NCI-H1092 (cell line): ENCODE results near the gene NOTCH4.
"Not testable (repeated sequence)": the region's sequence is repeated elsewhere in the genome, so short reads cannot be mapped to it uniquely, and the experiment has no call there.

ENCODE experiments used
- DNase-seq: peaks from one replicate; lab custom pipeline; 2025; lab: John Stamatoyannopoulos, UW

The NOTCH4 gene

DNA sequence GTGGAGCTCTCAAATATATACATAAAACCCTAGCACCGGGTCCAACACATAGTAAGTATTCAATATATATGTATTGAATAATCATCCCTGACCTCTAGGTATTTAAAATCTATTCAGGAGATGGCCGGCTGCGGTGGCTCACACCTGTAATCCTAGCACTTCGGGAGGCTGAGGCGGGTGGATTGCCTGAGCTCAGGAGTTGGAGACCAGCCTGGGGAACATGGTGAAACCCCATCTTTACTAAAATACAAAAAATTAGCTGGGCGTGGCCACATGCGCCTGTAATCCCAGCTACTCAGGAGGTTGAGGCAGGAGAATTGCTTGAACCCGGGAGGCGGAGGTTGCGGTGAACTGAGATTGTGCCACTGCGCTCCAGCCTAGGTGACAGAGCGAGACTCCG is 30.8 kb downstream of the NOTCH4 start:
- not testable (repeated sequence) for DNase-seq

DNA sequence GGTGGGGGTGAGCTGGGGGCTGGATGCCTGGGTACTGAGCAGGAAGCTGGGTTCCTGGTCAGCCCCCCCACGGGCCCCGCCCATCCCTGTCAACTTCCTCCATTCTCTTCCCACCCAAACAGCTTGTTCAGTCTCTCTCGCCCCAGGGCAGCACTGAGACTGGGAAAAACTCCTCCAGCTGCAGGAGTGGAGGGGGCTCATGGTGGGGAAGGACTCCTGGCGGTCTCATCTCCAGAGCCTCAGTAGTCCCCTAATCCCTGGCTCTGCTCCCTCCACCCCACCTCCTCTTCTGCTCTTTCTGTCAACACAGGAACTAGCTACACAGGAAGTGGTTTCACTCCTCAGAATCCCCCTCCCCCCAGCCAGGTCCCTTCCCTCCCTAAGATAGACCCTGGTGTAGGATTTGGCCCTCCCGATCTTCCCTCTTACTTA is 31.2 kb downstream of the NOTCH4 start, which contains the start of gene GPSM3:
GPSM3 (minus strand) TSS at position 36 of the 432 bp plus-strand sequence. CDS start 130 bp downstream, outside the sequence.
- no peak for DNase-seq

DNA sequence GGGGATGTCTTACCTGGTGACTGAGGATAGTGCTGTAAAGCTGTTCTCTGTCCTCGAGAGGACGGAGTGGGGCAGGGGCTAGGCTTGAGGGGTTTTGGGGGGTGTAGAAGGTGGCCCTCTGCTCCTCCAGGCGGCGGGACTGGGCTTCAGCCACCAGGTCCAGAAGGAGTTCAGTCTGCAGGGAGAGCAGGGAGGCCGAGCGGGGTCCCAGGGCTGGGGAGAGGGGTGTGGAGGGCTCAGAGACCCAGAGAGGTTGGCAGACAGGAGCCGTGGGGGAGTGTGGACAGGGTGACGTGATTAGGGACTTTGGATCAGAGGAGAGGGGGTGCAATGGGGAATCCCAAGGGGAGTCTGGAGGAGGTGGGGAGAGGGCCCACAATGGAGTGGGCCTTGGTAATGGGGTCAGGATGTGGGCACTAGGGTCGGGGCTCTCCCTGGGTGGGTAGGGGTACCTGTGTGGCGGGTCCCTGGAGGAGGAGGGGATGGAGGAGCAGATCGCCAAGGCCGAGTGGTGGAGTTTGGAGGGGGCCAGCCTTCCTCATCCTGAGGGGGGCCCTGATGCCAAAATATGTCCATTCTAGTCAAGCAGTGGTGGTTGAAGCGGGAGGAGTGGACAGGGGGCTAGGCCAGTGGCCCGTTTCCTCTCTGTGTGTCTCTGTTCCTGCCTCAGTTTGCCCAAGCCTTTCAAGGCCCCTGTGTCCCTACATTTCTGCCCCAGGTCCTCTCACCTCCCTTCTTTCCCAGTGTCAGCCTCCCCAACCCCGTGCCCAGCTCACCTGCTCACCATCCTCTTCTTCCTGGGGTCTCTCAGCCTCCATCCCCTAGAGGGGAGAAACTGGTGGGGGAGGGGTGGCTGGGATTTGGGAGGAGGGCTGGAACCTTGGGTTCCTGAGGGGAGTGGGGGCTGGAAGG is 31.9 kb downstream of the NOTCH4 start:
- DNase-seq, result no peak

DNA sequence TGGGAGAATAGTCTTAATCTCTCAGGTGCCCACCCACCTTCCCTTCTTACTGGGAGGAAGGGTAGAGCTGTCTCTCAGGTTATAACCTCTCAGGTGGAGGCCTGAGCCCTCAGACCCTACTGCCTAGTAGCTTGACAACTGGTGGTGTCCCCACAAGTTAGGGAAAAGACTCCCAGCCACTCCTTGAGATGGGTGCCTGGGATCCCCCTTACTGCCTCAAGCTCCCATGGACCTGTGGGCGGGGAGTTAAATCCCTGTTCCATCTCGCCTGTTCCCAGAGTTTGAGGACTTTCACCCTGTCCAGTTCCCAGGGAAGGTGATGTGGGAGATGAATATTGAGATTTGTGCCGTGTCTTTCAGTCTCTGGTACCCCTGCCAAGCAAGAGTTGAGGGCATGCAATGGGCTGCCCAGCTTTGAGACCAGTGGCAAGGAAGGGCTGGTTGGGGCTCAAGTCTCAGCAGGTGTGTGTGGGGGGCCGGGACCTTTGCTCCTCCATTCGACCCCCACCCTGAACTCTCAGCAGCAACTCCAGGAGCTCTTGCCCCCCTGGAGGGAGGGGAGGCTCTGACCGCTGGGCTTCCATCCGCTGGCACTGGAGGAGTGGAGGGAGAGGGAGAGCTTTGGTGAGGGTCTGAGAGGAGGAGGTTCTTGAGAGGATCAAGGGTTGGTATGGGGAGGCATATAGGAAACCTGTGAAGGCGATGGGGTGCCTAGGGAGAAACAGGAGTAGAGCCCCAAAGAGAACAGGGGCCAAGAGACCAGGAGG is 32.8 kb downstream of the NOTCH4 start:
- no peak for DNase-seq

DNA sequence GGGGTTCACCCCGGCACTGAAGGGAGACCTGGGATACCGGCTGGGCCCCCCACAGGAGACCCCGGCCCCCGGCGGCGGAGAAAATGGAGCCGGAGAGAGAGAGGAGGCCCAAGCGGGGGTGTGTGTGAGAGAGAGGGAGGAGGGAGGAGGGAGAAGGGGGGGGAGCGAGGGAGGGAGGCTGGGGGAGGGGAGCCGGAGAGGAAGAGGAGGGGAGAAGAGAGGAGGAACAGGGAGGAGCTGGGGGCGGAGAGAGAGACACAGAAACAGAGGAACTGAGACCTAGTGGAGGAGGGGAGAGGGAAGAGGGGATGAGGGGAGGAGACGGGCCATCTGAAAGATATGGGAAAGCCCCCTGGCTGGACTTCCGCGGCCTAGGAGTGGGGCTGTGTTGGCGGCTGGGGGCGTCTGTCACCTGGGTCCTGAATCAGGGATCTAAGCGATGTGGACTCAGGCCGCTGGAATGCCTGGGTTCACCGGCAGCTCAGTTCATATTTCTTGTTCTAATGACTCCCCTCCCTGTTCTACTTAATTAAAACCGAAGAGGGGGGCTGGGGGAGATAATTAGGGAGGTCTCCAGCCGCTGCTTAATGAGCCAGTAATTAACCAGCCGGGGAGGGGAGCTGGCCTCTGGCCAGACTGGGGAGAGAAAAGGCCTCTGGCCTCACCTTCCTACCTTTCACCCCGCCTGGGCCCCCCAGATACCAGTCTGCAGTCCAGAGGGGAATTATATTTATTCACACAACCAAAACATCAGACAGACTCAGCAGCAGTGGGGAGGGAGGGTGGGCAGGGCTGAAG is 33.6 kb downstream of the NOTCH4 start, which contains the start of gene PBX2:
PBX2 (minus strand) TSS at position 149 of the 798 bp plus-strand sequence. CDS start 287 bp downstream, outside the sequence.
- DNase-seq, result peak; percentile 52

DNA sequence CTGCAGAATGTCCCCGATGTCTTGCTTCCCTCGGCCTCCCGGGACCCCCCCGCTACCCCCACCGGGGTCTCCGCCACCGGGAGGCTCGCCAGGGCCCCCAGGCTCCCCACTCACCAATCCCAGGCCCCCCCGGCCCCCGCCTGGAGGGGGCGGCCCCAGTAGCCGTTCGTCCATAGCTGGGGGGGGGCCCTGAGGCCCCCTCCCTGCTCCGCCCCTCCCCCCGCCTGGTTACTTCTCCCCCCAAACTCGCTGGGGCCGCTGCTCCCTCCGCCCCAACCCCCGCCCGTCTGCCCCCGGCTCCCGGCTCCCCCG is 34.2 kb downstream of the NOTCH4 start:
- DNase-seq, result no peak

DNA sequence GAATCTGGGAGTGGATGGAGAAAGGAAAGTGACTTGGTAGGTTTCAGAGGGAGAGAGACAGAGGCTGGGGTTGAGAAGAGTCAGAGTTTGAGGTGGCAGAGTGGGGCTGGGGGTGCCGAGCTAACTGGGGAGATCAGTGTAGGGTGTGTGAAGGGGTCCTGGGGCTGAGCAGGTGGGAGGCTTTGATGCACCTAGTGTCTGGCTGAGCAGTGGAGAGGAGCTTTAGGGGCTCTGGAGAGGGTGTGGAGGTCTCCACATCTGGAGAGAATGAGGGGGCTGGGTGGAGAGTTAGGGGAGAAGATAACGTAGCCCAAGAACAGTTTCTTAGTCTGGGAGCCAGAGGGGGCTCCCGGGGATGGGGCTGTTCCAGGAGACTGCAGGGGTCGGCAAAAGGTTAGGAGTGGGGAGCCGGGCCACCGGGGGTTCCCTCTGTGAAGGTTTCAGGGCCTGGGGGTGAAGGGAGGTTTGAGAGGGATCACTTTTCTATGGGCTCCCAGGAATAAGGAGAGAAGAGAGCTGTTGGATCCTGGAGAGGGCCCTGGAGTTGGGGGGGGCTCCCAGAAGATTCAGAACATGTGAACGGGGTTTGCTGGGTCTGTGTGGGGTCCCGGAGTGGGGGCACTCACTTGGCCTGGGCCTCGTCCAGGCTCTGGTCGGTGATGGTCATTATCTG is 34.7 kb downstream of the NOTCH4 start:
- DNase-seq, result no peak

DNA sequence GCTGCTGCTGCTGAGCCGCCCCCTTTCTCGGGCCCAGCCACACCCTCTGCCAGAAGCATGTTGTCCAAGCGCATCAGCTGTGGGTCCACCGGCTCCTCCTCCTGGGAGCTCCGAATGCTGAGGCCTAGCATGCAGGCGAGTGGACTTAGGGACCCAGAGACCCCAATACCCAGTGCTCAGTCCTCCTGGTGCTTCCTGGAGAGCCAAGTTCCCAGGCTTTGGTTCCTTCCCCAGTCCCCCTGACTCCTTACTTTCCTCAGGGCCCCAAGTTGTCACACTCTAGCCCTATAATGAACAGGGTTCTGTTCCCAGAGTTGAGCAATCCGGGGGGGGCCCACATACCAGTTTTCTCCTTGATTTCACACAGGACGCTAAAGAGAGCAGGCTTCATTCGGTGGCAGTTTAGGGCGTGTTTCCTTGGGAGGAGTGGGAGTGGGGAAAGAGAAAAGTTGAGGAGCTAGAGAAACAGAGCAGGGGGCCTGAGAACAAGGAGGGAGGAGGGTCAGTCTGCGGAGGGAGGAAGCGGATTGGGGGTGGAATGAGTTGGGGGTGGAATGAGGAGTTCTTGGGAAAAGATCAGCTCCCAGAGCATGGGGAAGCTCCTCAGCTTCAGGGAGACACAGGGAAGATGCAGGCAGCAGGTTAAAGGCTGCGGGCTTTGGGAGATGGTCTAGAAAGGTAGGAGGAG is 35.3 kb downstream of the NOTCH4 start:
- no peak for DNase-seq

DNA sequence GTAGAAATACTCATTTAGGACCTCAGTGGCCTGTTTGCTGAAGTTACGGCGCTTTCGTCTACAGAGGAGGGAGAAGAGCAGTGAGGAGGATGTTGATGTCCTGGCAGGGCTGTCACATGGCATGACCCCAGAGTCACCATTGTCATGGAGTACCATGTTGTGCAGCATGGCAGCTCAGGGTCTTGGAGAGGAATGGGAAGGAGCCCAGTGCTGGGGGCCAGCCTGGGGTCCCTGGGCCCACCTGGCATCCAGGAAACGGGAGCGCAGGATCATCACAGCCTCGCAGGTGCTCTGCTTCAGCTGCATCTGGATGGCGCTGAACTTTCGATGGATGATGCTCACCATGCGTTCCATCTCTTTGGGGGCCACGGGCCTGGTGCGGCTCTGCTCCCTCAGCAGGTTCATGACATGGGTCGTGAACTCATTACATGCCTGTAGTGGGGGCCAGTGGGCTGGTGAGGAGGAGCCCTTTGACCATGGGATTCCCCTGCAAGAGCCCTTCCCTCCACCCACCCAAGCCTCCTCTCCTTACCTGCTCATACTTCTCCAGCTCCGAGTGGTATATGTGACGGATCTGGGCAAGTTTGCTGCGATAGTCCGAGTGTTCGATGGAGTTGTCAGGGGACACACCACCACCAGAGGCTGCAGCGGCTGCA is 36.0 kb downstream of the NOTCH4 start:
- DNase-seq, result not testable (repeated sequence)

DNA sequence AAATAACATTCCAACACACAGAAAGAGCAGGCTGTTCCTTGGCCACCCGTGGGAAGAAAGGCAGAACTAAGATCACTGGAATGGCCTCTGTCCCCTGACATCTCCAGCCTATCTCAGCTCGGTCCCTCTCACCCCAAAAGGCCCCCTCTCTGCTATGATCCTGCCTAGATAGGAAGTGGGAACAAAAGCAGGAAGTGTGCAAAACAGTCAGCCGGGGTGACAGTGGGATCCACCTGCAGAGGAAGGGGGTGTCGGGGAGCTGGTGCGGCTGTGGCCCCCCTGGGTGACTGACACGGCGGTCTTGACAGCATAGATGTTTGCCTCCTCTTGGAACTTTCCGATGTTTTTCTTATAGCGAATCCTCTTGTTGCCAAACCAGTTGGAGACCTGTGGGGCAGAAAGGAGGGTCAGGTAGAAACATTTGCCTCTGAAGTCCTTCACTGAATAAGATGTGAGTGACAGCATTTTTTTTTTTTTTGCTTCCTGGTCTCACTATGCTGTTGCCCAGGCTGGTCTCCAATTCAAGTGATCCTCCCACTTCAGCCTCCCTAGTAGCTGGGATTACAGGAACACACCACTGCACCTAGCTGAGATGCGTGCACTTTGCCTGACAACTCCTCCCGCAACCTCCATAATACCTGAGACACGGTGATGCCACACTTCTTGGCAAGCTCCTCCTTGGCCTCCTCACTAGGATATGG is 36.7 kb downstream of the NOTCH4 start:
- no peak for DNase-seq

DNA sequence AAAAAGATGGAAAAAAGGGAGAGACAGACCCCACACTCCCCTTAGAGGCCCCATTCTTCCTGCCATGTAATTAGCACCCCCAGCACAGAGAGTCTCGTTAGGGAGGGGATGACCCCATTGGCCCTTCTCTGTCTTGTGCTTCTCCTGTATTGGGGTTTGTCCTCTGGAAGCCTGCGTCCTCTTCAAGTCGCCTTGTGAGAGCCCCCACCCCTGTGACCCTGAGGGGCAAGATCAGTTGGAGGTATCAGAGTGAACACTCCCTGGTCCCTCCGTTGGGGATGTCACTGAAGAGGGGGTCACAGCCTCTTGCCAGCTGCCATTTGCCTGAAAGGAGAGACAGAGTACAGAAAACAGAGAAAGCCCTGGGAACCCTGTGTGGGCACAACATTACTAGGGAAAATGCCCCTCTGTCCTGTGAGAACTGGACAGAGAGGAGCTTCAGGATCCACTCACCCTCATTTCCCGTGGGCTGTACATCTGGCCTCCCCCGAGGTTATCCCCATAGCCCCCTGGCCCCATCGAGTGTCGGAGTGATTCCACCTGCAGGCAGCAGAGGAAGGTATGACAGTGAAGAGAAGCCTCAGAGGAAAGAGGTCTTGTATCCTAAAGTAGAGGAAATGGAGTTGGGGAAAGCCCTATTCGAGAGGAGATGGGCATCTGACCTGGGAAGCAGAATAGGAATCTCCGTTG is 37.6 kb downstream of the NOTCH4 start:
- not testable (repeated sequence) for DNase-seq

DNA sequence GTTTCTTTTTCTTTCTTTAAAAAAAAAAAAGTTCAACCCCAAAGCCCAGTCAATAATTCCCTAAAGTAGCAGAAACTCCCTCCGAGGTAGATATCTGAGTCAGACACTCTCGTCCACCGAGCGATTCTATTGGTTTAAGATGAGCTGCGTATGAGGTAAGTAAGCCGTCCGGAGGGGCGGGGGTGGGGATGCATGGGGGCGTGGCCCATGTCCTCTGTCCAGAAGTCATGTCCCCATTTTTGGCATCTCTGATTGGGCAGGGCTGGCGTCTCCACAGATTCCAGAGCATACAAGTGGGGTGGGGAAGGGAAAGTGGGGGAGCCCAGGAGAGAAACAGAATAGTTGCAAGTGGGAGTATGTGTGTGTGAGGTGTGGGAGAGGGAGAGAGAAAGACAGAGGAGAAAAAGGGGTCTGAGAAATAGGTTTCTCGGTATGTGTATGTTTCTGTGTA is 38.2 kb downstream of the NOTCH4 start:
- not testable (repeated sequence) for DNase-seq

DNA sequence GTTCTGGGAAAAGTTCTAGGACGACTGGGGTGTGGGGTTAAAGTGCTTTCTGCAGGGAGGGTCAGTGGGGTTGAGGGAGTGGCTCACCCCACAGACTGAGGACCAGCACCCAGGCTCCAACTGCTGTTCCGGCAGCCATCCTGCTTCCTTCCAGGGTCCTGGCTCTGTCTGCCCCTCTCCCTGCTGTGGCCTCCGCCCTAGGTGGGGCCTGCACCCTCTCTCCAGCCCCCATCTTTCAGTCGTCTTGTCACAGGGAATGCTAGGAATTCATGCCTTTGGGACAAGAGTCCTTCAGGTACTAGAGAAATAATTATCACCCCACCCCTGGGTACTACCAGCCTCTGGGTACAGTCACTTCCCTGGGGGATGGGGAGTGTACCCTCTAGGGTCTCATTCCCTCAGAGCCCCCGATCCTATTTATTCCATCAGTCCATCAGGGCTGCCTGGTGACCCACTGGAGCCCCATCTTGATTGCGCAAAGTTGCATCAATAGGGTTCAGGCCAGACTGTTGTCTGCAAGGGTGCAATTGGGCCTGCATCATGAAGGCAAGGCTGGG is 39.7 kb downstream of the NOTCH4 start, which contains the start of gene AGER:
AGER (minus strand) TSS at position 170 of the 557 bp plus-strand sequence; CDS start at position 139, 31 bp downstream.
- DNase-seq, result no peak

DNA sequence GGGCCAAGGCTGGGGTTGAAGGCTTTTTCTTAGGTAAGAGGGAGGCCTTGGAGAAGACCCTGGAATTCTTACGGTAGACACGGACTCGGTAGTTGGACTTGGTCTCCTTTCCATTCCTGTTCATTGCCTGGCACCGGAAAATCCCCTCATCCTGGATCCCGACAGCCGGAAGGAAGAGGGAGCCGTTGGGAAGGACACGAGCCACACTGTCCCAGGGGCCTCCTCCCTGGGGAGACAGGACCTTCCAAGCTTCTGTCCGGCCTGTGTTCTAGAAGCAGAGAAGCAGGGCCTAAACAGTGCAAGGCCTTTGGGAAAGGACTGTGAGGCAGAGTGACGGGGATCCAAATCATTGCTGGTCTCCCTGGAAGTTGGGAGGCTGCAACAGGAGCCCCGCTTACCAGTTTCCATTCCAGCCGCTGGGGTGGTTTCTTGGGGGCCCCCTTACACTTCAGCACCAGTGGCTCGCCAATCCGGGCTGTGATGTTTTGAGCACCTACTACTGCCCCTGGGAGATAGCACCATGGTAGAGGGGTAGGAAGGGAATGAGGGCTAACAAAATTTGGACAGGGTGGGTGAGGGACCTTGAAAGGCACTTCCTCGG is 40.3 kb downstream of the NOTCH4 start:
- DNase-seq, result no peak

DNA sequence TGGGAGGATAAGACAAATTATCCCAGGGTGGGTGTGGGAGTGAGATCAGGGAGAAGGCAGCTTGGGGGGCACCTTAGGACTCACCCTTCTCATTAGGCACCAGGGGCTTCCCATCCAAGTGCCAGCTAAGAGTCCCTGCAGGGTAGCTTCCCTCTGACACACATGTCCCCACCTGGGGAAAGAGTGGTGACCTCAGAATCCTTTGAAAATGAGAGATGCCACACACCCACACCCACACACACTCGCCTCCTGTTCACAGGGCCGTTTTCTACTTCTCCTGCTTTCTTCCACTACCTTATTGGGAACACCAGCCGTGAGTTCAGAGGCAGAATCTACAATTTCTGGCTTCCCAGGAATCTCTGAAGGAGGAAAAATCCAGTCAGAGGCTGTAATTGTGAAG is 40.8 kb downstream of the NOTCH4 start:
- no peak for DNase-seq

DNA sequence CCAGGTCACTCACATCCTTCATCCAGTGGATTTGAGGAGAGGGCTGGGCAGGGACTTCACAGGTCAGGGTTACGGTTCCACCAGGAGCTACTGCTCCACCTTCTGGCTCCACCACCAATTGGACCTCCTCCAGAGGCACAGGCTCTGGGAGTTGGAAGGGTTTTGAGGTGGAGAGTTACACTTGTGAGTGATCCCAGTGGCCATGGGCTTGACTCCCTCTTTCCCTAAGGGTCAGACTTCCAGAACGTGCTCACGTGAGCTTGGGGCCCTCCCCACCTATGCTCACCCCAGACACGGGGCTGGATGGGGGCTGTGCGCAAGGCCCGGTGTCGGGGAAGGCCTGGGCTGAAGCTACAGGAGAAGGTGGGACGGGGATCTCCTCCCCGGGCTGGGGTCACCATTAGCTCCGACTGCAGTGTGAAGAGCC is 41.3 kb downstream of the NOTCH4 start:
- DNase-seq, result no peak

DNA sequence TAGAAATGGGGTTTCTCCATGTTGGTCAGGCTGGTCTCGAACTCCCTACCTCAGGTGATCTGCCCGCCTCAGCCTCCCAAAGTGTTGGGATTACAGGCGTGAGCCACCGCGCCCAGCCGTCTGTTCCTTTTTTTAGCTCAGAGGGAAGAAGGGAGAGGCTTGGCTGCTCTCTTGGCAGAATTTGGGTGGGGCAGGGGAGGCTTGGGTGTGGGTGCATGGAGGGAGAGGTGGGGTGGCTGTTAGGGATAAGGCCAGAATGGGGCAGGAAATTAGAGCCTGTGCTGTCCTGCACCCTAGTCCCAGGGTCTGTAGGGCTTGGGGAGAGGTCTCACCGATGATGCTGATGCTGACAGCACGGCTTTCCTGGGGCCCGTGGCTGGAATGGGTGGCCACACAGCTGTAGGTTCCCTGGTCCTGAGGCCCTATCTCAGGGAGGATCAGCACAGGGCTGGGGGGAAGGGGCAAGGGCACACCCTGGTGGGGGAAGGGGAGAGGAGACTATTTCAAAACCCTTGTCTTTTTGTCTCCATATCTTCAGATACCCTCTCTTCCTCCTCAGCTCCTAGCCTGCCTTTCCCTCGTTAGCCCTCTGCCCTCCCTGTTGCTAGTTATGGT is 41.8 kb downstream of the NOTCH4 start:
- DNase-seq, result no peak
